ENCODE results near the gene CCDC12. TPM values are rescaled to one million over a fixed set of nuclear protein-coding genes. Genes with fewer than 3 reads are reported as not detected.

CCDC12 gene
- total RNA-seq, 4 donors from 2014 or later = 56.1 to 86.8 (median 81.6) TPM

DNA sequence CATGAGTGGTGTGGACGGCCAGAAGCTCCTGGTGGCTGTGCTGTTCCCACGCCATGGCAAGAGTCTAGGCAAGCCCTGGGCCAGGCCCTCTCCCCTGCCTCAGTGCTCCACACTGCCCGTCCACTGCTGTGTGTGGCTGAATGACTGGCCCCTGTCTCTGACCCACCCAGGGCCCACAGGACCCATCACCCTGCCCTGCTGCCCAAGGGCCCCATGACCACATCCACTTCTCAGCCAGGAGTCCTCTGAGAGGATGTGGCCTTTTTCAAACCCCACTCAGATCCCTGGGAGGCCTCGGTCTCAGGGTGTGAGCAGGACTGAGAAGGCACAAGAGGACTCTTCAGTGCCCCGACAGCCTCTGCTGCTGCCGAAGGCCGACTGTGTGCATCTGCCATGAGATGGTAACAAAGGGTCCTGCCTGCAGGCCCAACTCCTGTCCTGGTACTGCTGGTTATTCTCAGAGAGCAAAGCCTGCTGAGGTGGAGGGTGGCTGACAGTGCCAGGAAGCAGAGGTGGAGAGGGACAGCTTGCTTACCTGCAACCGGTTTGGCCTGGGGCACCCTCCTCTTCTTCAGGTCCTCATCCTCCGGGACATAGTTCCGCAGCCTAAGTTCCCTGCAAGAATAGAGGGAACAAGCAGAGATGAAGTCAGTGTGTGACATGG is 51.5 kb downstream of the CCDC12 start:
- Histone ChIP-seq H3K9me3 (no peaks in the 10 kb centered on the region), H3K27me3 (no peaks in the 10 kb centered on the region), H3K27ac (no peak overlapping the region), H3K36me3 (peaks cover 60% of the 10 kb centered on the region), H3K4me3 (no peak overlapping the region), H3K4me1 (peaks cover 39% of the 10 kb centered on the region)
- 97% methylated on average over 8 of the region's 10 CpGs for WGBS
- DNase-seq (ENCODE audit: low spot score in 2 of 2) = peak in 1 of 2 donors; percentile 40
- TF ChIP-seq, protein P1, sequence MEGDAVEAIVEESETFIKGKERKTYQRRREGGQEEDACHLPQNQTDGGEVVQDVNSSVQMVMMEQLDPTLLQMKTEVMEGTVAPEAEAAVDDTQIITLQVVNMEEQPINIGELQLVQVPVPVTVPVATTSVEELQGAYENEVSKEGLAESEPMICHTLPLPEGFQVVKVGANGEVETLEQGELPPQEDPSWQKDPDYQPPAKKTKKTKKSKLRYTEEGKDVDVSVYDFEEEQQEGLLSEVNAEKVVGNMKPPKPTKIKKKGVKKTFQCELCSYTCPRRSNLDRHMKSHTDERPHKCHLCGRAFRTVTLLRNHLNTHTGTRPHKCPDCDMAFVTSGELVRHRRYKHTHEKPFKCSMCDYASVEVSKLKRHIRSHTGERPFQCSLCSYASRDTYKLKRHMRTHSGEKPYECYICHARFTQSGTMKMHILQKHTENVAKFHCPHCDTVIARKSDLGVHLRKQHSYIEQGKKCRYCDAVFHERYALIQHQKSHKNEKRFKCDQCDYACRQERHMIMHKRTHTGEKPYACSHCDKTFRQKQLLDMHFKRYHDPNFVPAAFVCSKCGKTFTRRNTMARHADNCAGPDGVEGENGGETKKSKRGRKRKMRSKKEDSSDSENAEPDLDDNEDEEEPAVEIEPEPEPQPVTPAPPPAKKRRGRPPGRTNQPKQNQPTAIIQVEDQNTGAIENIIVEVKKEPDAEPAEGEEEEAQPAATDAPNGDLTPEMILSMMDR (IDR thresholded peaks at IDR 0.05) = no peak

DNA sequence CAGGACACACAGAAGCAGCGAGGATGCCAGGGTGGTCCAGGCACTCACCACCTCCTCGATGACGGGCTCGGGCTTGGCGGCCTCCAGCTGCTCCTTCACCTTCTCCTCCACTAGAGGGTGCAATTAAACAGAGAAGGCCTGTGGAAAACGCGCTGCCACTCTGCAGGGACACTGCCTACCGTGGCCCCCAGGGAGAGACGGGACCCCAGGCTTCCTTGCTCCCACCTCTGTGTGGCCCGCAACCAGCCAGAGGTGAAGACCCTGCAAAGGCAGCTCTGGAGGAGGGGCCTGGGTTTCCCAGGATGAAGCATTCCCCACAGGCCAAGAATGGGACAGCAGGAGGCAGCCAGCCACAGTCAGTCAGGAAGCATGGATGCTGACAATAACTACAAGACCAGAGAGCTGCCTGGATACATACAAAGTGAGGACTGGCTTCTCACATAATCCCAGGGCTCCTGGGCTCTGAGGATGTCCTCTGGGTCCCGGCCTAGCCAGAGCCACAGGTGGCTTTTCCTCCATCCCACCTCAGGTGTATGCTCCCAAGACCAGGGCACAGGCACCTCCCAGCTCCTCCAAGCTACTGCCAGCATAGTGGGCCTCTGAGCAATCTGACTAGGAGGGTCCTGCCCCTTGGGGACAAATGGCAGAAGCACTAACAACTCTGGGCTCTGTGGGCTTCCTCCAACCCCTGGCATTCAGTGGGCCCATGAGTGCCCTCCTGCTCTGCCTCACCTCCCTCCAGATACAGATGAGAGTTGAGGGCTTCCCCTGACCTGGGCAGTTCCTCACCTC is 52.8 kb downstream of the CCDC12 start:
- Histone ChIP-seq H3K27ac (no peak overlapping the region), H3K9me3 (no peaks in the 10 kb centered on the region), H3K4me1 (peaks cover 26% of the 10 kb centered on the region), H3K36me3 (peaks cover 73% of the 10 kb centered on the region), H3K4me3 (no peak overlapping the region), H3K27me3 (no peaks in the 10 kb centered on the region)
- TF ChIP-seq, protein P1 (IDR thresholded peaks at IDR 0.05) = peak; percentile 22 to 58
- TF ChIP-seq POLR2A (IDR thresholded peaks at IDR 0.05) = no peak
- 48% methylated on average over 4 of the region's 11 CpGs for WGBS
- peak in 1 of 2 donors; percentile 63 for DNase-seq (ENCODE audit: low spot score in 2 of 2)

DNA sequence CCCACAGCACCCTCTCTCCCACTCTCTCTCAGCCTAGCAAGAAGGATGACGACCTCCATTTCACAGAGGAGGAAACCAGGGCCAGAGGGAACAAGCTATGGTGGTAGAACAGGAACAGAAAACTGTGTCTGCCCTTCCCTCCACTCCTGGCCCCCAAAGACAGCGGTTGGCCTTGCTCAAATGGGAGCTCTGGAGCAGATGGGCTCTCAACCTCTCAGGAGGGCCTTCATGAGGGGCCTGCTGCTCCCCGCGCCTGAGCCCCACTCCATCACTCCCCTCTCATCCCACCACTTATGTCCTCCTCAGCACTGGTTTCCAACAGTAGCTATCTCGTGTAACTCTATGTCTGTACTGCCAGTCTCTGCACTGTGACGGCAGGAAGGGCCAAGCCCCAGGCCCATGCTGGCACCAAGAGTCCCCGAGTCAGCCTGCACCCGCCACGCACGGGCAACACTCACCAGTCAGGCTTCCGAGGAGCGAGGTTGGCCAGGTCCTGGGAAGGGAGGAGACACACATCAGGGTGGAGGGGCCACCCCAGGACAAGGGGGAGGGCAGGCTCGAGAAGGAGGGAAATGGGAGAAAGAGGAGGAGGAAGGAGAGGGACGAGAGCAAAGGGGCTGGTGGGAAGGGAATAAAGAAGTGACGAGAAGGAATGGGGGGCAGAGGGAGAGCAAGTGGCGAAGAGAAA is 53.5 kb downstream of the CCDC12 start:
- peaks cover 81% of the 10 kb centered on the region for H3K36me3 ChIP-seq
- H3K4me3 ChIP-seq = no peak overlapping the region
- H3K4me1 ChIP-seq = peaks cover 24% of the 10 kb centered on the region
- TF ChIP-seq, protein P1 (IDR thresholded peaks at IDR 0.05) = no peak
- TF ChIP-seq EP300 (IDR thresholded peaks at IDR 0.05) = no peak
- DNase-seq (ENCODE audit: low spot score in 2 of 2) = peak in 1 of 2 donors; percentile 54
- no peaks in the 10 kb centered on the region for H3K27me3 ChIP-seq
- WGBS = 91% methylated on average over 16 of the region's 16 CpGs
- H3K9me3 ChIP-seq = no peaks in the 10 kb centered on the region
- no peak overlapping the region for H3K27ac ChIP-seq

DNA sequence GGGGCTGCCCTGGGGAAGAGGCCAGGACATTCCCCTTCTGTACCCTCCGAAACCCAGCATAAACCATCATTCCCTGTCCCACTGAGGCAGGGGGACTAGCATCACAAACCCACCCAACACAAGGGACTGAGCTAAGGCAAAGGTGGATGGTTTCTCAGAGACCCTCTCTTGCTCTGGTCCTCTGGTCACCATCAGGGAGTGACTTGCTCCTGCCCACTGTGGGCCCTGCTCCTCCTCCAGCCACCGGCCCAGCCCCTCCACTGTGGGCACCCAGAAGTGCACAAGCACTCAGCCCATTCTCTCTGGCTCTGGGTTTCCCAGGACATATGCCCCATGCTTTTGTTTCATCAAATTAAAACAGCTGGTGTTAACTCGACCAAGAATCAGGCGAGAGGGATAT is 54.1 kb downstream of the CCDC12 start:
- no peaks in the 10 kb centered on the region for H3K9me3 ChIP-seq
- DNase-seq (ENCODE audit: low spot score in 2 of 2) = peak in 1 of 2 donors; percentile 38
- H3K36me3 ChIP-seq = peaks cover 87% of the 10 kb centered on the region
- TF ChIP-seq POLR2AphosphoS5 (IDR thresholded peaks at IDR 0.05) = no peak
- TF ChIP-seq, protein P1 (IDR thresholded peaks at IDR 0.05) = no peak
- no peak for TF ChIP-seq EP300 (IDR thresholded peaks at IDR 0.05)
- TF ChIP-seq POLR2A (IDR thresholded peaks at IDR 0.05) = no peak
- peaks cover 18% of the 10 kb centered on the region for H3K4me1 ChIP-seq
- WGBS = 80% methylated on average over 1 of the region's 4 CpGs
- no peak overlapping the region for H3K4me3 ChIP-seq
- H3K27ac ChIP-seq = no peak overlapping the region
- H3K27me3 ChIP-seq = no peaks in the 10 kb centered on the region

DNA sequence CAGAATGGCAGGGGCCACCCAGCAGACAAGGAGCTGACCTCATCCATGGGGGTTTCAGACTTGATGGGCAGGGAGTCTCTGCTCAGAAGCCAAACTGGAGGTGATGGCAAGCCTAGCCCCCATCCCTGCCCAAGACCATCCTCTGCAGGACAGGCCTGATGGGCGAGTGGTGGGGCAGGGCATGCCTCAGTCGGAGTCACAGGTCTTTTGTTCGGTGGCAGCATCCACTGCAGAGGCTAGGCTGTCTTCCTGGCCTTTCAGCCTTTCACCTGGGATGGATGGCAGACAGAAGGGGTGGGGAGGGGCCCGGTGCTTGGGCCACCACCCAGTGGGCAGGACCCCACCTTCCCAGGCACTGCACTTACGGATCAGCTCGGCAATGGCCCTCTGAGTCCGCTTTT is 54.7 kb downstream of the CCDC12 start:
- Histone ChIP-seq H3K36me3 (peaks cover 92% of the 10 kb centered on the region), H3K27ac (no peak overlapping the region)
- DNase-seq (ENCODE audit: low spot score in 2 of 2) = peak in 1 of 2 donors; percentile 49

More for the DNA sequence above, 54.7 kb downstream of the CCDC12 start:
- Histone ChIP-seq H3K4me1 (peaks cover 13% of the 10 kb centered on the region), H3K9me3 (no peaks in the 10 kb centered on the region), H3K4me3 (no peak overlapping the region), H3K27me3 (no peaks in the 10 kb centered on the region)
- 92% methylated on average over 6 of the region's 7 CpGs for WGBS
- TF ChIP-seq POLR2A (IDR thresholded peaks at IDR 0.05) (no peak), POLR2AphosphoS5 (IDR thresholded peaks at IDR 0.05) (no peak), EP300 (IDR thresholded peaks at IDR 0.05) (no peak)
- TF ChIP-seq, protein P1 (IDR thresholded peaks at IDR 0.05) = no peak

All from suprapubic skin (tissue), 4 donors.